Superior temporal gyrus (tissue), 1 donor: Measurements from ENCODE around the gene LRFN2.

ENCODE experiments used
- DNase-seq: peaks from one replicate; pipeline ENCODE4 v3.0.0-alpha.2; 2016; ENCODE audit errors: extremely low spot score

Gene LRFN2

GRCh38 chr6:40477246-40478126 is 109.7 kb downstream of the LRFN2 start:
- DNase-seq = no peak

DNA sequence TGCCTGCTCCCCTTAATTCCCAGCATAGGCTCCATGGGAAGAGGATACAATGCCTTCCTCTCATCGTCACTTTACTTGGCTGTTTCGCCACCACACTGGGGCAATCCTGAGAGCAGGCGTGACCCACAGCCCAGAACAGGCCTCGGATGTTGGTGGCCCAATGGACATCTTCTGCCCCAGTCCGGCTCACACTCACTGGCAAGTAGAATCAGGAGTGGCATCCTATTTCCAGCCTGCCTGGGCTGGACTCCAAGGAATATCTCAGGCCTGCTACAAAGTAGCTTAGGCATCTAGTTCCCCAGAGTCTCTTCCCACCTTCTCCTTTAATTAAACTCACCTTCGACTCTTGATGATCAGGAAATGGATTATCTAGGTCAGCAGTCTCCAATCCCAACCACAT is 110.5 kb downstream of the LRFN2 start:
- DNase-seq = no peak

DNA sequence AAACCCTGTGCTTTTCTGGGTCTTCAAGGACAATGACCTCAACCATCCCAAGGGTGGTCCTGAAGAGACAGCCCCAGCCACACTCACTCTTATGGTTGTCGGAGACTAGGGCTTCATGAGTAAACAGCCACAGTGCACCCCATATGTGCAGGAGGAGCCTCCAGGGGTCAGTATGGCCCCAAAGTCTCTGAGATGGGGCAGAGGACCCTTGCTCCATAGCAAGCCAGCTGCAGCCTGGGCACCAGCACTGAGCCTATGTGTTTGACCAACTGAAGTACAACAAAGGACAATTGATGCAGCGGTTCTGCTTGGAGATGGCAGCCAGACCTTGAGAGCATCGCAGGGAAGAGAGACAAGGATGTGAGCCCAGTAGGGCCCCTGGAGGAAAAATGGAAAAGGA is 112.2 kb downstream of the LRFN2 start:
- DNase-seq = no peak

- no peak for DNase-seq
These were observed 114.1 kb downstream of the LRFN2 start for GRCh38 chr6:40473026-40473425.

DNA sequence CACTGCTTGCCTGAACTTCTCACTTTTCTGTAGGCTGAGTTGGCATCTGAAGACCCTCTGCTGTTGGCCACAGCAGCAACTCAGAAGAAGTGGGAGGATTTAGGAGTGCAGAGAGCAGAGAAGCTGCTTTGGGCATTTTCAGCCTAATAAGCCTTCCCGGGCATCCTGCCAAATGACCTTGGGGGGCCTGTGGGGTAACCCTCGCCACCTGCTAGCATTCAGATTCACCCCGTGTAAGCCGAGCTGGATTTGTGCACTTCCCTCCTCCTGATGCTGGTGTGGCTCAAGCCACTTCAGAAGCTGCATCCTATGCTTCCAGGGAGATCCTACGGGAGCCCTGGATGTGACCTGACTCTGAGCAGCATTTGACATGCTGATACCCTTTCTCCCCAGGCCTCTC is 114.8 kb downstream of the LRFN2 start:
- no peak for DNase-seq

GRCh38 chr6:40471243-40471642 is 115.9 kb downstream of the LRFN2 start:
- no peak for DNase-seq

DNA sequence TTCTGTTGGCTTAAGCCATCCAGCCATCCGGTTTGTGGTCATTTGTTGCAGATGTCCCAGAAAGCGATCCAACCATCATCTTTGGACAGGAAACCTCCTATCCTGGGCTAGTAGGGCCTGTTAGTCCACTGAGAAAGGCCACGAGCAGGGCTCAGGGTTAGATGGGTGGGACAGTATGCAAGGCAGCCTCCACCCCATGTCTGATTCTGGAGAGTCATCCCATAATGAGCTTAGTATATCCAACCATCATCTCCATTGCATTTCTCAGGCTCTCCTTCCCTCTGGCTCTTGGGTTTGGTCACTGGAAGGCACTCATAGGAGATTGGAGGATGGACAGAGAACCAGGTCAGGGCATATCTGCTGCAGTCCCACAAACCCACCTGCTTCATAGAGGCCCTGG is 117.8 kb downstream of the LRFN2 start:
- DNase-seq = no peak

DNA sequence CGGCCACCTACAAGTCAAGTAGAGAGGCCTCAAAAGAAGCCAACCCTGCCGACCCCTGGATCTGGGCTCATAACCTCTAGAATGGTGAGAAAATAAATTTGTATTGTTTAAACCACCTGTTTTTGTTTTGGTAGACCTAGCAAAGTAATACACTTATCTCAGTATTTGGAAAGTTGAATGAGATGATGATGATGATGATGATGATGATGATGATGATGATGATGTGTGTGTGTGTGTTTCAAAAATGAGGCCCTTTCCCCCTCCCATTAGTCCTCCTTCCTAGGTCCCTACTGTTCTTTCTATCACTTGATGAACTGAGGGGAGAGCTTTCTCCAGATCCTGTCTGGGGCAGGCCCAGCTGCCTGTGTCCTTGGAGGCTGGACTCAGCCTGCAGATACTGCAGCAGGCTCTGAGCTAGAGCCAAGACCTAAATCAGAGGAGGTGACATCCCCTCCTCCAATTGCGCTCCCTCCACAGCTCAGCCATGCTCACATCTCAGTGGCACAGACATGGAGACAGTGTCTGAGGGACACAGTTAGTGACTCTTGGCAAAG is 120.1 kb downstream of the LRFN2 start:
- no peak for DNase-seq

GRCh38 chr6:40461643-40462042 is 125.5 kb downstream of the LRFN2 start:
- DNase-seq = no peak

DNA sequence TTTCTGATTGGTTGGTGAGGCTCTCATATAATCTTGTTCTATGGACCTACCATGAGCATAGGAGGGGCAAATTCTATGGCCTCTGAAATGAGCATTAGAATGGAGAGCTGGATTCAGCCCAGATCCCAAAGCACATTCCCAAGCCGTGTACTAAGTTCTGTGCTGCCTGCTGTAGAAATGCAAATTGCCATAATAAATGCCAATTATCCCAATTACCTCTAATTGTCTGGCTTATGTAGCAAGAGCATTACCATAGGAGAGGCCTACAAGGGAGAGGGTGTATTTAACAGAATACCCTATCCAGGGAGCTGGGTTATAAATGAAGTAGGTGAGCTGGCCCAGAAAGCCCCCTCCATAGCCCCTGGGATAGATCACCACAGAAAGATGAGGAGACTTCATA is 126.8 kb downstream of the LRFN2 start:
- DNase-seq = no peak

DNA sequence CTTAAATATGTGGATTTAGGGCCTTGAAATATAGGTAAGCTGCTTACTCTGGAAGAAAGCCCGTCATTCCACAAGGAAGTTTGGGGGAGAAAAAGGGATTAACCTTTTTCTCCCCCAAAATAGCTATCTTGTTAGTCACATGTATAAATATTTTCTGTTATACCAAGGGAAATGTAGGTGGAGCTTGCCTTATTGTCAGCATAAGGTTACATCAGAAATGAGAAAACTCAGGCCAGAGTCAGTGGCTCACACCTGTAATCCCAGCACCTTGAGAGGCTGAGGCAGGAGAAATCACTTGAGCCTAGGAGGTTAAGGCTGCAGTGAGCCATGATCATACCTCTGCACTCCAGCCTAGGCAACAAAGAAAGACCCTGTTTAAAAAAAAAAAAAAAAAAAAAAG is 129.9 kb downstream of the LRFN2 start:
- no peak for DNase-seq

DNA sequence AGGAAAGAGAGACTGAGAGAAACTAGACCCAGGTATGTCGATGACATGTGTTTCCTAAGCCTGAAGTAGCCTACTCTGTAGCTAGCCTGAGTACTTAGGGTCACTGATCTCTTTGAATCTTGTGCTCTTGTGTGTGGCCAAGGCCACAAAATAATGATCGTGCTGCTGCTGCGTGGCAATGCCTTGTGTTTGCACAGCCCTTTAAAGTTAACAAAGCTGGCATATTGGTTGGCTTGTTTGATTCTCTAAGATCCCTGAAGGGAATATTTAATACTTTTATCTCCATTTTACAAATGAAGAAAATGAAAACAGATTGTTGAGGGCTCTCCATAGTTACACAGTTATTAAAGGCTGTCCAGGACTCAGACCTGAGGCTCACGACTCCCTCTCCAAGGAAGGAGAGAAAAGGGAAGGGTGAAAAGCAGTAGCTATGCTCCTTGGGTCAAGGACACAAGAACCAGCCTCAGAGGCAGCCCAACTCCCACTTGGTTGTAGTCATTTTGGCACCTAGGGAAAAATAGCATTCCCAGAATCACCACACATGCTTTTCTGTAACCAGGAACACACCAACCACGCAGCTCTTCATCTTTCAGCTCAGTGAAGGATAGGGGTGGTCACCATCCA is 130.7 kb downstream of the LRFN2 start:
- peak; percentile 48 for DNase-seq

GRCh38 chr6:40455686-40456389 is 131.3 kb downstream of the LRFN2 start:
- no peak for DNase-seq

DNA sequence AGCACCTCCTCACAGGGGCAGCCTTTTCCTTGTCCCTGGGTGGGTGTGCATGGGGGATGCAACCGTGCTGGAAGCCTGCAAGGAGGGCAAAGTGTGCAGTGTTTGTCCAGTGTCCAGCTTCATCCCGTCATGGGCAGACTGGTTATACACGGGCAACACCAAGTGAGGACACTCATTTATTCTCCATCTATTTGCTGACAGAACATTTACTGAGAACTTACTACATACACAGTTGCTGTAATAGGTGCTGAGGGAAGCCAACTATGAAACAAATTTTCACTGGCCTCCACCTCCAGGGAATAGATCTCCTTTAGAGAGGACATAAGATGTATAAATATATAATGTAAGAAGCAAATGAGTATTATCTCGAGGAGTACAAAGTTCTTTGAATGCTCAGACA is 136.7 kb downstream of the LRFN2 start:
- DNase-seq = no peak

DNA sequence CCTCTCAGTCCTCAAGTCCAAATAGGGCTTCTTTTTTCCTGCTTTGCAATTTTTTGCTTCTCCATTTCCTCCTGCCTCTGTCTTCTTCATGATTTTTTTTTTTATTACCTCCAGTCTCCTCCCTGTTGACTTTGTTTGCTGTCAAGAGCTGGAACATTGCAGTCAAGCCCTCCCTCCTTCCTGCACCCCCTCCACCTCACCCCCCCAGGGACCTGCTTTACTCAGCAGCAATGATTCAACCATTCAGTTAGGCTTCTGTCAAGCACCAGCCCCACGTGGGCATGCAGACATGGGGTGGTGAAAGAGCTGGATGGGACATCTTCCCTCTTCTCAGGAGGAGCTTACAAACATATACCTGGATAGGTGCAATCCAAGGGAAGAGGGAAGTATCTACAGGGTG is 142.4 kb downstream of the LRFN2 start:
- no peak for DNase-seq

DNA sequence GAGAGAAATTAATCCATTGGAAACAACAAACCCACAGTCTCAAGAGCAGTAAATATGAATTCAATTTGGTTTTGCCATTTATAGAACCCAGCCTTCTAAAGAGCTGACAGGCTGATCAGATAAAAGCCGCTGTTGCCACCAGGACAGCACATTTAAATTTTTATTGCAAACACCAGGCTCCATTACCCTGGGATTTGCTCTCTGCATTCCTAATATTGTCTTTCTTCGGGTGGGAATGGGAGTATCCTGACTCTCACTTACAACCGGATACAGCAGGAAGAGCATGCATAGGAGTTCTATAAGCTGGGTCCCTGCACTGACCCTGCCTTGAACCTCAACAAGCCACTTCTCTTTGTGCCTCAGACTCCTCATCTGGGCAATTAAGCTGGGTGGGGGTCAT is 142.9 kb downstream of the LRFN2 start:
- DNase-seq = no peak

GRCh38 chr6:40443842-40444241 is 143.3 kb downstream of the LRFN2 start:
- no peak for DNase-seq

- DNase-seq = no peak
These were observed 144.6 kb downstream of the LRFN2 start for GRCh38 chr6:40442591-40442990.

DNA sequence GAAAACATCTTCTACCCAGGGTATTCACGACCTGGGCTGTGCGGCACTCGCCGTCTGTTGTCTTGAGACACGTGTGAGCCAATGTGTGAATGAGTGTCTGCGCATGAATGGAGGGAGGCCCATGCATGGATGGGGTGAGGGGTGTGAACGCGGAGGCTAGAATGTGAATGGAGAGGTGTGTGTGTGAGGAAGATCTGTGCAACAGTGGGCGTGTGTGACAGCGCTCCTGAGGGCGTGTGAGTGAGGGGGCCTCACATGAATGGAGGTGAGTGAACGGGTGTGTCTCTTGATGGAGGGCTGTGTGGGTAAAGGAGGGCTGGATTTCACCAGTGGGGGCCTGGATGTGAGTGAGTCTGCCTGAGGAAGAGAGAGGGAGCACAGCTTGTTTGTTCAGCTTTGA is 146.0 kb downstream of the LRFN2 start:
- no peak for DNase-seq

DNA sequence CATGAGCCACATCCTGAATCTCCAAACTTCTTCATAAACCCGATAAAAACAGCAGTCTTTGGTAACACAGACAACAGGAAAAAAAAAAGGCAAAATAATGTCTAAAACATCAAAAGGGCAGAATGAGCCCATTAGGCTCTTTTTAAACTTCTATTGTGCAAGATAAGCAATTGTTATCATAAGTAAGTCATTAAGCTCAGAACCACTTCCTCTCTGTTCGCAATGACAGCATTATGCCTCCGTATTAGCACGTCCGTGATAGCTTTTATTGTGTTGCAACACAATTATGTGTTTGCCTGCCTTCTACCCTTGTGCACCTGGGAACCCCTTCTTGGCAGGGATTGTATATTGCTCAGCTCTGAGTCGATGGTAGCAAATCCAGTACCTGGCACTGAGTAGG is 147.1 kb downstream of the LRFN2 start:
- DNase-seq = no peak

DNA sequence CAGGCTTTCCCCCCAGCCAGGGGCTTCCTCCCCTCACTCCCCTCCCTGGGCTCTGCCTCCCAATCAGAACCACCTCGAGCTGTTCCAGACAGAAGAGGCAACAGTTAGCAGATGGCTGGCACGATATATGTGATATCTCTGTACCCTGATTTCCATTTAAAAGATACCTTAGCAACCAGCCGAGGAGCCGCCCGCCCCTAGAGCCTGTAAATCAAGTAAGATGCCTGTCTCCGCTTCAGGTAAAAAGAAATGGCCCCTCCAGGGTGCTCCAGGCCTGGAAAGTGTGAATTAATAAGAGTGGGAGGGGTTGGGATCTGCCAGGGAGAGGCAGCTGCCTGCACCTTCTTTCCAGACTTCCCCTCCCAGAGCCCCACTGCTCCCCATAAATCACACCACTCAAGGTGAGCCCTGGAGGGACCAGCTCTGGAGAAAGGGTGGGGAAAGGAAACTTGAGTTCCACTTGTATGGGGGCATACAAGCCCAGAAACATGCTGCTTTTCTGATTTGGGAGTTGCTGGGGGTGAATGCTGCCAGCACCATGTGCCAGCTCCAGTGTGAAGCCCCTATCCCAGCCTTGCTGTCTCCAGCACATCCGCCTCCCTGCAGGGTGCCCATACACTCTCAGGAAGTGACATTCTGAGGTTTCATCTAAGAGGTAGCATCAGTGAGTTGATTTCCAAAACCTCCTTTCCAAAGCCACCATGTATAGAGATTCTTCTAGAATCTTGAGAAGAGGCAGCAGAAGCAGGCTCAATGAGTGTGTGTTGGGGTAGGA is 148.0 kb downstream of the LRFN2 start:
- DNase-seq = no peak
